ENCODE measurements around the gene TRPC4AP. TPM values are rescaled to one million over a fixed set of nuclear protein-coding genes. Genes with fewer than 3 reads are reported as not detected.

TRPC4AP gene
- total RNA-seq, 1 donor from 2014 or later, result 61.9 TPM

GRCh38 chr20:34974246-34974645, 118.4 kb downstream of the TRPC4AP start:
- TF ChIP-seq CTCF (IDR thresholded peaks at IDR 0.05) (no peak), POLR2AphosphoS5 (IDR thresholded peaks at IDR 0.05; ENCODE audit: insufficient read depth in 1 of 2, low read depth in 1 of 2) (no peak), POLR2A (IDR thresholded peaks at IDR 0.05) (no peak)
- no peak overlapping the region for H3K4me3 ChIP-seq
- H3K36me3 ChIP-seq, result no peaks in the 10 kb centered on the region
- H3K27ac ChIP-seq, result no peak overlapping the region
- H3K27me3 ChIP-seq, result no peaks in the 10 kb centered on the region
- intact Hi-C loops (cut with DNase I), result no loop called here
- H3K9me3 ChIP-seq, result no peaks in the 10 kb centered on the region
- no peaks in the 10 kb centered on the region for H3K4me1 ChIP-seq
- no peak for DNase-seq (ENCODE audit: extremely low spot score in 2 of 2)

DNA sequence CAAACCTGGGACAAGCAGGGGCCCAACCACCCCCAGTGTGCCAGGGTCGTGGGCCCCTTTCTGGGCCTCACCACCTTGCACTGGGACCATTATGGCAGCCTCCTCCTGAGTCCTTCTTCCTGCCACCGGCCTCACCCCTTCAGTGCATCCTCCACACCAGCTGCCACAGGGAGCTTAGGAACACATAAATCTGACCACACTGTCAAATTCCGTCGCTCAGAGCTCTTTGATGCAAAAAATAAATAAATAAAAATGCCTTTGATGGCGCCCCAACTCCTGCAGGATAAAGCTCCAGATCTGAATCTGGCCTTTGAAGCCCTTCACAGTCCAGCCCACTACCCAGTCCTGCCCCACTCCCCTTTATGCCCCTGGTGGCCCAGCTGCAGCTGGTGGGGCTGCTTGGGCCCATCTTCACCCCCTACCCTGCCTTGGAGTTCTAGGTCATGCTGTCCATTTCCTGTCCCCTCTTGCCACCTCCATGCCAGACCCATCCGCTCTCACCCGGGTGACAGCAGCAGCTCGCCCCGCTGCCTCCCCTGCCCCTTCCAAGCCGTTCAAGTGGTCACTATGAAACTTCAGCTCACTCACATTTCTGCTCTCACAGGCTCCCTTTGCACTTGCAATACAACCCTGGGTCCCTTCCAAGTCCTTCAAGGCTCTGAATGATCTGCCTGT, 120.9 kb downstream of the TRPC4AP start:
- no peak overlapping the region for H3K27ac ChIP-seq
- H3K4me3 ChIP-seq, result no peak overlapping the region
- no peaks in the 10 kb centered on the region for H3K4me1 ChIP-seq
- TF ChIP-seq CTCF (IDR thresholded peaks at IDR 0.05) (no peak), POLR2A (IDR thresholded peaks at IDR 0.05) (no peak), POLR2AphosphoS5 (IDR thresholded peaks at IDR 0.05; ENCODE audit: insufficient read depth in 1 of 2, low read depth in 1 of 2) (no peak)
- DNase-seq (ENCODE audit: extremely low spot score in 2 of 2), result no peak
- intact Hi-C loops (cut with DNase I), result no loop called here
- H3K9me3 ChIP-seq, result no peaks in the 10 kb centered on the region
- H3K36me3 ChIP-seq, result no peaks in the 10 kb centered on the region
- H3K27me3 ChIP-seq, result no peaks in the 10 kb centered on the region

DNA sequence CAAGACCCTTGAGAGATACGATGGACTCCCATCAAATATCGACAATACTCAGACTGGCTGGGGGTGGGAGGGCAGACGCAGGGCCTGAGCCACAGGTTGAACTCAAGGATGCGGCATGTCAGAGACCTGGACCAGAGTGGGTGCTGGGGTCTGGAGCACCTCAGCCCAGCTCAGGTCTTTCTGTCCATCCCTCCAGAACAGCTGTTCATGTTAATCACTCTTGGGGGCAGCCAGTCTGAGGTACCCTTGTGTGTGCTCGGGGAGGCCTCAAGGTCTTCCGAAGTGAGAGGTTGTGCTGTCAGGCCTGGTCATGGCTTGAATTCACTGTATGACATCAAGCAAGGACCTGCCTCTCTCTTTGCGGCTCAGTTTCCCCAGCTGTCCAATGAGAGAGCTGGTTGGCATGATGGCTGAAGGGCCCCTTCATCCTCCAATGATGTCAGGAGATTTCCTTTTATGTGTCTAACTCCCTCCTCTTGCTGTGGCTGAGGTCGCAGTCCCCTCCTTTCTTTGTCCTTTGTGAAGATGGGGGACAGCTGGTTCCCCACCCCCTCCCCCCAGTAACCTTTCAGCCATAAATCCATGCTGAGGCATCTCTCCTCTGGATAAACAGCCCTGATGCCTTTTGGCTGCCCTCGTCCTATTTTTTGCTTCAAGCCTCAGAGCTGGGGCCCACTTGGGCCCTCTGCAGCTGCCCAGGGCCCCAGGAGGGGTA, 121.6 kb downstream of the TRPC4AP start:
- Histone ChIP-seq H3K27ac (no peak overlapping the region), H3K36me3 (no peaks in the 10 kb centered on the region), H3K4me1 (no peaks in the 10 kb centered on the region), H3K4me3 (no peak overlapping the region), H3K27me3 (no peaks in the 10 kb centered on the region), H3K9me3 (no peaks in the 10 kb centered on the region)
- intact Hi-C loops (cut with DNase I), result no loop called here
- no peak for DNase-seq (ENCODE audit: extremely low spot score in 2 of 2)
- TF ChIP-seq POLR2A (IDR thresholded peaks at IDR 0.05), result no peak

DNA sequence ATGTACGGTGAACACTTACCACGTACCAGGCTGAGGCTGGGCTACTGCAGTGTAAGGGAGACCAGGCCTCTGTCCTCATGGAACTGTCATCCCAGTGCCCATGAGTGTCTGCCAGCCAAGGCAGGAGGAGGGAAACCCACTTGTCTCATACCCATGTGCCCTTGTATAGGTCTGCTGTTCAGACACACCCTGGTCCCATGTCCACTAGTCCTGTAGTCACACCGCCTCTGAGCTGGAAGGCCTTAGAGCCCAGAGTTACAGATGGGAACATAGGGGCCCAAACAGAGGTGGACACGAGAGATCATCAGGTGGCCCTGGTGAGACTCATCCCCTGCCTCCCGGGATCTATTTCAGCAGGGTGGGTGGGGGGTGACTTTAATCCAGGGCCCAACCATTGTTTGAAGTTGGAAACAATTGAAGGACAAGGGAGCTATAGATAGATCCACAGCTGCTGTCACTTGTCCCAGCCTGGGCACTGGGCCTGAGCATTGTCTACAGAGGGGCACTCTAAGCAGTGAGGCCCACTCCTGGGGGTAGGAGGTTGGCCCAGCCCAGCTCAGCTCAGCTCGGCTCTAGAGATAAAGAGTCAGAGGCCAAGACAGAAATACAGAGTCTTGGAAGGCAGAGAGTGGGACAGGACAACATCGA, 122.3 kb downstream of the TRPC4AP start:
- intact Hi-C loops (cut with DNase I), result no loop called here
- no peaks in the 10 kb centered on the region for H3K9me3 ChIP-seq
- no peaks in the 10 kb centered on the region for H3K27me3 ChIP-seq
- H3K36me3 ChIP-seq, result no peaks in the 10 kb centered on the region
- DNase-seq (ENCODE audit: extremely low spot score in 2 of 2), result no peak
- H3K4me1 ChIP-seq, result no peaks in the 10 kb centered on the region
- no peak overlapping the region for H3K4me3 ChIP-seq
- H3K27ac ChIP-seq, result no peak overlapping the region
- TF ChIP-seq CTCF (IDR thresholded peaks at IDR 0.05) (no peak), POLR2A (IDR thresholded peaks at IDR 0.05) (no peak), POLR2AphosphoS5 (IDR thresholded peaks at IDR 0.05; ENCODE audit: insufficient read depth in 1 of 2, low read depth in 1 of 2) (no peak)

DNA sequence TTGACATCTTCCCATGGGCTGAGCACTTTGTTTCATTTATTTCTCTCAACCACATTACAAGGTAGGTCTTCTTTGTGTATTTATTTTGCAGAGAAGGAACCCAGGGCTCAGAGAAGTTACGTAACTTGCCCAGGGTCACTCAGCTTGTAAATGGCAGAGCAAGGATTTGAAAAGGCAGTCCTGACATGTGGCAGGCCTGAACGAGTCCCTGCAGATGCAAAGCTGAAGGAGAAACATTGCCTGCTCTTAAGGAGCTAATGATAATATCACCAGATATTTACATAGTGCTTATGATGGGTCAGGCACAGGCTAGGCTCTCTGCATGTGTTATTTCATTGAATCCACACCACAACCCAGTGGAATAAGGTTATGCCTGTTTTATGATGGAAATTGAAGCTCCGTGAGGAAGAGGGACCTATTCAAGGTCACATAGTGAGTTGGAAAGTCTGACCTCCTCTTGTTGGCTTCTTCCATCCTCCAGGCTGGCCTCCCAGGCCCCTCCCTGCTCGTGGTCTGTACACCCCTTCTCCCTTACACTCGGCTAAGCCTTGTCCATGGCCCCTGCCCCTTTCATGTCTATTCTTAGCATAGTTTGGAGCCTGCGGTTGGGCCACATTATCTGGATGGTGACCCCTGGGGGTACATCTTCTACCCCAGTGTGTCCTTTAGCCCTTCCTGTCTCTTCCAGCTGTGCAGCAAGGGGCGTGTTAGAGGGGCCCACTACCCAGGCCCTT, 124.4 kb downstream of the TRPC4AP start:
- Histone ChIP-seq H3K36me3 (no peaks in the 10 kb centered on the region), H3K4me3 (no peak overlapping the region), H3K4me1 (no peaks in the 10 kb centered on the region), H3K9me3 (no peaks in the 10 kb centered on the region), H3K27ac (no peak overlapping the region), H3K27me3 (no peaks in the 10 kb centered on the region)
- TF ChIP-seq POLR2A (IDR thresholded peaks at IDR 0.05), result no peak
- no peak for TF ChIP-seq POLR2AphosphoS5 (IDR thresholded peaks at IDR 0.05; ENCODE audit: insufficient read depth in 1 of 2, low read depth in 1 of 2)
- no peak for TF ChIP-seq CTCF (IDR thresholded peaks at IDR 0.05)
- intact Hi-C loops (cut with DNase I), result no loop called here
- no peak for DNase-seq (ENCODE audit: extremely low spot score in 2 of 2)
